Measurements from ENCODE around the gene SHISA6. TPM values are rescaled to one million over a fixed set of nuclear protein-coding genes. Genes with fewer than 3 reads are reported as not detected.

SHISA6 gene
- total RNA-seq, 1 experiment from 2014 or later, result 40.0 TPM

DNA sequence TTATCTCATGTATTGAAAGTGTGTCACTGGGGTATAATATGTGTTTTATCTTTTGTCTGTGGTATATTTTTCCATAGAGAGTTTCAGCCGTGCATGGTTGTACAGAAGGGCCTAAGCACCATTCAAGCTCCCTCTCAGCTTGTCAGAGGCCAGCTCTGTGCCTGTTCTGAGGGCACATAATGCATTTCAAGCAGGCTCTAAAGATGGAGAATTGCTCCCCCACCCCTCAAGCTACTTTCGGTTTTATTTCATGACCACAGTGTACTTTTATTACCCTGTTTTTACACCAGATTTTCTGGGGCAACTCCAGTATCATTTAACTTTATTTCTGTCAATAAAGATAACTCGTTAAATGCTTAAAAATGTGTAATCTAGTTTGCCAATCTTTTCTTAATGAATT, 131.7 kb downstream of the SHISA6 start:
- ChIA-PET CTCF (no interaction called here), POLR2A (ENCODE audit: low non-redundant PET) (no interaction called here)
- no peaks in the 10 kb centered on the region for H3K27me3 ChIP-seq (replicated peaks; ENCODE audit: insufficient read depth, low read depth, low read length, poor library complexity)
- H3K4me3 ChIP-seq (ENCODE audit: low read depth, low read length, poor library complexity, severe bottlenecking), result no peak overlapping the region
- H3K36me3 ChIP-seq (ENCODE audit: insufficient read depth, low read length, poor library complexity, severe bottlenecking), result peaks cover 3% of the 10 kb centered on the region
- H3K9me3 ChIP-seq (ENCODE audit: low read depth, low read length, poor library complexity, severe bottlenecking), result no peaks in the 10 kb centered on the region
- TF ChIP-seq, protein P1, sequence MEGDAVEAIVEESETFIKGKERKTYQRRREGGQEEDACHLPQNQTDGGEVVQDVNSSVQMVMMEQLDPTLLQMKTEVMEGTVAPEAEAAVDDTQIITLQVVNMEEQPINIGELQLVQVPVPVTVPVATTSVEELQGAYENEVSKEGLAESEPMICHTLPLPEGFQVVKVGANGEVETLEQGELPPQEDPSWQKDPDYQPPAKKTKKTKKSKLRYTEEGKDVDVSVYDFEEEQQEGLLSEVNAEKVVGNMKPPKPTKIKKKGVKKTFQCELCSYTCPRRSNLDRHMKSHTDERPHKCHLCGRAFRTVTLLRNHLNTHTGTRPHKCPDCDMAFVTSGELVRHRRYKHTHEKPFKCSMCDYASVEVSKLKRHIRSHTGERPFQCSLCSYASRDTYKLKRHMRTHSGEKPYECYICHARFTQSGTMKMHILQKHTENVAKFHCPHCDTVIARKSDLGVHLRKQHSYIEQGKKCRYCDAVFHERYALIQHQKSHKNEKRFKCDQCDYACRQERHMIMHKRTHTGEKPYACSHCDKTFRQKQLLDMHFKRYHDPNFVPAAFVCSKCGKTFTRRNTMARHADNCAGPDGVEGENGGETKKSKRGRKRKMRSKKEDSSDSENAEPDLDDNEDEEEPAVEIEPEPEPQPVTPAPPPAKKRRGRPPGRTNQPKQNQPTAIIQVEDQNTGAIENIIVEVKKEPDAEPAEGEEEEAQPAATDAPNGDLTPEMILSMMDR (conservative IDR thresholded peaks at IDR 0.05; ENCODE audit: low read depth, low read length), result no peak
- no peak for TF ChIP-seq EZH2 (IDR thresholded peaks at IDR 0.05; ENCODE audit: borderline replicate concordance, low read depth, low read length, poor library complexity, severe bottlenecking)
- H3K27ac ChIP-seq (ENCODE audit: low read depth, low read length, poor library complexity, severe bottlenecking), result no peak overlapping the region
- no TSS peak for BruUV-seq (replicated peaks)
- peaks cover 9% of the 10 kb centered on the region for H3K4me1 ChIP-seq (ENCODE audit: insufficient read depth, low read length, poor library complexity, severe bottlenecking)
- DNase-seq (ENCODE audit: low spot score), result peak; percentile 28
- intact Hi-C loops (cut with micrococcal nuclease; ENCODE audit: unreplicated experiment), result no loop called here

GRCh38 chr17:11378506-11378905, 137.5 kb downstream of the SHISA6 start:
- DNase-seq (ENCODE audit: low spot score), result no peak
- Histone ChIP-seq H3K27ac (ENCODE audit: low read depth, low read length, poor library complexity, severe bottlenecking) (no peak overlapping the region), H3K36me3 (ENCODE audit: insufficient read depth, low read length, poor library complexity, severe bottlenecking) (no peaks in the 10 kb centered on the region), H3K4me1 (ENCODE audit: insufficient read depth, low read length, poor library complexity, severe bottlenecking) (peaks cover 35% of the 10 kb centered on the region), H3K9me3 (ENCODE audit: low read depth, low read length, poor library complexity, severe bottlenecking) (no peaks in the 10 kb centered on the region), H3K4me3 (ENCODE audit: low read depth, low read length, poor library complexity, severe bottlenecking) (no peak overlapping the region), H3K27me3 (replicated peaks; ENCODE audit: insufficient read depth, low read depth, low read length, poor library complexity) (no peaks in the 10 kb centered on the region)
- intact Hi-C loops (cut with micrococcal nuclease; ENCODE audit: unreplicated experiment), result no loop called here
- no peak for TF ChIP-seq EZH2 (IDR thresholded peaks at IDR 0.05; ENCODE audit: borderline replicate concordance, low read depth, low read length, poor library complexity, severe bottlenecking)
- TF ChIP-seq, protein P1 (conservative IDR thresholded peaks at IDR 0.05; ENCODE audit: low read depth, low read length), result no peak
- BruUV-seq (replicated peaks), result no TSS peak
- CTCF ChIA-PET, result no interaction called here
- POLR2A ChIA-PET (ENCODE audit: low non-redundant PET), result no interaction called here

DNA sequence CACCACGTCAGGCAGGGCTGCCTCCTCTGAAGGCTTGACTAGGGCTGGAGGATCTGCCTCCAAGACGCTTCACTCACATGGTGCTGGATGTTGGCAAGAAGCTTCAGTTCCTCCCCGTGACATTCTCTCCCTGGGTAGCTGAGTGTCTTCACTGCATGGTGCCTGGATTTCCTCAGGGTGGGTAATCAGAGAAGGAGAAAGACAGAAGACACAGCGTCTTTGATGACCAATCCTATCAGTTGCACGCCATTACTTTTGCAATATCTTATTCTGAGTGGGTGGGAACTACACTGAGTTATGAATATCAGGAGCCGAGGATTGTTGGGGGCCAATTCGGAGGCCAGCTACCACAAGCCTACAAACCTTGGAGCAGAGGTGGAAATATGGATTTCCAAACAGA, 139.7 kb downstream of the SHISA6 start:
- Histone ChIP-seq H3K27me3 (replicated peaks; ENCODE audit: insufficient read depth, low read depth, low read length, poor library complexity) (no peaks in the 10 kb centered on the region), H3K36me3 (ENCODE audit: insufficient read depth, low read length, poor library complexity, severe bottlenecking) (no peaks in the 10 kb centered on the region), H3K27ac (ENCODE audit: low read depth, low read length, poor library complexity, severe bottlenecking) (peak overlapping the region; percentile 46), H3K9me3 (ENCODE audit: low read depth, low read length, poor library complexity, severe bottlenecking) (no peaks in the 10 kb centered on the region), H3K4me3 (ENCODE audit: low read depth, low read length, poor library complexity, severe bottlenecking) (no peak overlapping the region), H3K4me1 (ENCODE audit: insufficient read depth, low read length, poor library complexity, severe bottlenecking) (peaks cover 53% of the 10 kb centered on the region)
- POLR2A ChIA-PET (ENCODE audit: low non-redundant PET), result no interaction called here
- intact Hi-C loops (cut with micrococcal nuclease; ENCODE audit: unreplicated experiment), result loop anchor here (5.0 kb wide), 3 partner anchors 107 to 138 kb away; partner anchors contain the start of gene SHISA6
- TF ChIP-seq EZH2 (IDR thresholded peaks at IDR 0.05; ENCODE audit: borderline replicate concordance, low read depth, low read length, poor library complexity, severe bottlenecking), result no peak
- TF ChIP-seq, protein P1 (conservative IDR thresholded peaks at IDR 0.05; ENCODE audit: low read depth, low read length), result no peak
- no TSS peak for BruUV-seq (replicated peaks)
- CTCF ChIA-PET, result no interaction called here
- DNase-seq (ENCODE audit: low spot score), result peak; percentile 79

Measured in A673 (cell line).